GM19043 (cell line): ENCODE data around the gene PTPN23.
"Not testable (repeated sequence)": the region's sequence is repeated elsewhere in the genome, so short reads cannot be mapped to it uniquely, and the experiment has no call there.

Experiments
- ATAC-seq: cut with Tn5 transposase; IDR thresholded peaks from one replicate; pipeline ENCODE4 v1.9.1; 2021; ENCODE audit warnings: low read depth; ENCODE audit not compliant: unreplicated experiment

PTPN23 gene, protein sequence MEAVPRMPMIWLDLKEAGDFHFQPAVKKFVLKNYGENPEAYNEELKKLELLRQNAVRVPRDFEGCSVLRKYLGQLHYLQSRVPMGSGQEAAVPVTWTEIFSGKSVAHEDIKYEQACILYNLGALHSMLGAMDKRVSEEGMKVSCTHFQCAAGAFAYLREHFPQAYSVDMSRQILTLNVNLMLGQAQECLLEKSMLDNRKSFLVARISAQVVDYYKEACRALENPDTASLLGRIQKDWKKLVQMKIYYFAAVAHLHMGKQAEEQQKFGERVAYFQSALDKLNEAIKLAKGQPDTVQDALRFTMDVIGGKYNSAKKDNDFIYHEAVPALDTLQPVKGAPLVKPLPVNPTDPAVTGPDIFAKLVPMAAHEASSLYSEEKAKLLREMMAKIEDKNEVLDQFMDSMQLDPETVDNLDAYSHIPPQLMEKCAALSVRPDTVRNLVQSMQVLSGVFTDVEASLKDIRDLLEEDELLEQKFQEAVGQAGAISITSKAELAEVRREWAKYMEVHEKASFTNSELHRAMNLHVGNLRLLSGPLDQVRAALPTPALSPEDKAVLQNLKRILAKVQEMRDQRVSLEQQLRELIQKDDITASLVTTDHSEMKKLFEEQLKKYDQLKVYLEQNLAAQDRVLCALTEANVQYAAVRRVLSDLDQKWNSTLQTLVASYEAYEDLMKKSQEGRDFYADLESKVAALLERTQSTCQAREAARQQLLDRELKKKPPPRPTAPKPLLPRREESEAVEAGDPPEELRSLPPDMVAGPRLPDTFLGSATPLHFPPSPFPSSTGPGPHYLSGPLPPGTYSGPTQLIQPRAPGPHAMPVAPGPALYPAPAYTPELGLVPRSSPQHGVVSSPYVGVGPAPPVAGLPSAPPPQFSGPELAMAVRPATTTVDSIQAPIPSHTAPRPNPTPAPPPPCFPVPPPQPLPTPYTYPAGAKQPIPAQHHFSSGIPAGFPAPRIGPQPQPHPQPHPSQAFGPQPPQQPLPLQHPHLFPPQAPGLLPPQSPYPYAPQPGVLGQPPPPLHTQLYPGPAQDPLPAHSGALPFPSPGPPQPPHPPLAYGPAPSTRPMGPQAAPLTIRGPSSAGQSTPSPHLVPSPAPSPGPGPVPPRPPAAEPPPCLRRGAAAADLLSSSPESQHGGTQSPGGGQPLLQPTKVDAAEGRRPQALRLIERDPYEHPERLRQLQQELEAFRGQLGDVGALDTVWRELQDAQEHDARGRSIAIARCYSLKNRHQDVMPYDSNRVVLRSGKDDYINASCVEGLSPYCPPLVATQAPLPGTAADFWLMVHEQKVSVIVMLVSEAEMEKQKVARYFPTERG (N-terminal part only)

DNA sequence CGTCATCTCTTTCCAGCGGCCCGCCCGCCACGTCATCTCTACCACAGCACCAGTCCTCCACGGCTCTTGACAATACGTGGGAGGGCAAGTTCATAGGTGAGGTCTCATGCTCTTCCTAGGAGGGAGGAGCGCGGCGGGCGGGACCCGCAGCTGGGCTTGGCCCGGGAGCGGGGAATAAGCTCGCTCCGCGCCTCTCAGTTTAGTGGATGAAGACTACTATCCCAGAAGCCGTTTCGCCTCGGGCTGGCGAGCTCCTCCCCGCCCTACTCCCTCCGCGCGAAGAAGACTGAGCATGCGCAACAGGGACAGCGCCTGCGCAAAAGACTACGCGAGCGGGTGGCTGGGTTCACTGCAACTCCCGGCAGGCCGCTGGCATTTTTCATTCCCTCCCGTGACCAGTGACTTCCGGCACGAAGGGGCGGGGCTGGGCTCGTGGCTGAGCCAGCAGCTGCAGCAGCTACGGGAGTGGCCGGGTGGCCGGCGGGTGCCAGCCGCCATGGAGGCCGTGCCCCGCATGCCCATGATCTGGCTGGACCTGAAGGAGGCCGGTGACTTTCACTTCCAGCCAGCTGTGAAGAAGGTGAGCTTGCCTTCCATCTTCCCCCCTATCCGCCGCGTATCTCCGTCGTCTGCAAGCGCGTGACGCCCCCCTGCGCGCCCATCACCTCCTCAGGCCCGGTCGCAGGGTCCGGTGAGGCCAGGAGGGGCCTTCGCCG is at the start of gene PTPN23:
PTPN23 (plus strand) TSS at position 421 of the 716 bp plus-strand sequence; CDS start at position 497, 76 bp downstream.
- peak; percentile 57 for ATAC-seq

DNA sequence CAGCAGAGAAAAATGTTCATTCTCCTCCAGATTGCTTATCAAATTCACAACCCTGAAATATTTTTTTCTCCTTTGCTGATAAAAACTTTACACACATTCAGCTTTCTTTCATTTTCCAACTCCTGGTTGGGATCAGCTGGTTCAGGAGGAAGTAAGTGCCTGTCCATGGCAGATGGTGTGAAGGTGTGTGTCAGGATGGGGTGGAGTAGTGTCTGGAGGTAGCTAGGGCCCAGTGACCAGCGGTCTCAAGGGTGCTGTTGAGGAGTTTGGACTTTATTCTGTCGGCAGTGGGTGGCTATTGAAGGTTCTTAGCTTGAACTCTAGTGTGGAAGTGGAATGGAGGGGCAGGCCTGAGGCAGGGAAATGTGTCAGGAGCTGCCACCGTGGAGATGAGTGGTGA is 46.9 kb upstream of the PTPN23 start:
- ATAC-seq: no peak

DNA sequence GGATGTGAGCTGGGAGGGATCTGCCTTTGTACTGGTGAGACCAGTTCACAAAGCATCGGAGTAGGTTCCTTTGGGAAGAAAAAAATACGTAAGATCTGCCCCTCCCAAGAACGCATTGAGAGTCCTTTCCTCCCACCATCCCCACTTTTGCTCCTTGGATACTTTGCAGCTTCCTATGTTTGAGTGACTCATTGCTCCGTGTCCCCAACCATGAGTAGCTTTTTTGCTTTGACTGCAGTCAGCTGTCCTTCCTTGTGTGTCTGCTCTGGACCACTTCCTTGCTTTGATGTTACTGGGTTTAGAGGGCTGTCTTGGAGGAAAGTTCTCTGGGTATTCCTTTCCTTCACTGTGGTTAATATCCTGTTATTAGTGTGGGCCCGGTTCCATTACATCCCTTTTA is 43.2 kb upstream of the PTPN23 start:
- no peak for ATAC-seq

DNA sequence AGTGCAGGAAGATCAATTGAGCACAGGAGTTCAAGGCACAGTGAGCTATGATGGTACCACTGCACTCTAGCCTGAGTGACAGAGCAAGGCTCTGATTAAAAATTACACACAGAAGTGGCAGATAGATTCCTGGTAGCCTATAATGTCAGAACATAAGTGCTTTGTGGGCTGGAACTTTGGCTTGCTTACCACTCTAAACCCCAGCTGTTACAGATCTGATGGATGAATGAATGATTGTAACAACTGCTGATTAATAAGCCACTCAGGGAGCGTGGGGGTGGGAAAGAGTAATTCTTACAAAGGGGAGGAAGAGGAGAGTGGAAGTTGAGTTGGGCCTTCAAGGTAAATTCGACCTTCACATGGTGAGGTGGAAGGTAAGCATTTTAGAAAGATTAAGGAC is 40.9 kb upstream of the PTPN23 start:
- no peak for ATAC-seq

DNA sequence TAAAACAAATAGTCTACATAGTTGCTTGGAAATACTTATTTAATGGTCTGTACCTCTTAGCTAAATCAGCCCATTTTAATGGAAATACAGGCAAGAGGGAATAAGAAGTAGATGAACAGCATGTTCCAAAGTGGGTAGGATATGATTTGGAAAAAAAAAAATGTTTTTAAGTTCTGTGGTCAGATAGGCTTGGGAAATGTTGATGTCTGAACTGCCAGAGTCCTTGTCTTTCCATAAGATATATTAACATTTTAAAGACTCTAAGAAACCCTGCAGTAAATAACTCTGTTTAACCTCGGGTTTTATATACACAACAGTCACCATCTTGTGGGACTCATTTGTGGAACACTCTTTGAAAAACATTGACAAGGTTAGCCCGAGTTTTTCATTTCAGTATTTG is 40.0 kb upstream of the PTPN23 start:
- no peak for ATAC-seq

DNA sequence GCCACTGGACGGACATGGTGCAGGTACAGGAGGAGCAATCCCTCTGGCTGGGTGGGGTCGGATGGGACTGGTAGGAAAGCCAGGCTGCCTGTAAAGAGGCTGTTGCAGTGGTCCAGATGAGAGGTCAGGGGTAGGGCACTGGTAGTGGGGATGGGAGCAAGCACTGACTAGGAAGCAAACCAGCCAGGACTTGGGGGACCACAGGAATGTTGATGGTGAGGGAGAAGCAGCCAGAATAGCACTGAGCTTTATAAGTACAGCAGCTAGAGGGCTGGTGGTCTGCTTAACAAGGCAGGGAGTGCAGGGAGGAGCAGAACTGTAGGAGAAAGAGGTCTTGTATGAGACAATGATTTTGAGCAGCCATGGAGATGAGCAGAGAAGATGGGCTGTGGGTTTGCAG is 38.7 kb upstream of the PTPN23 start:
- ATAC-seq: no peak

DNA sequence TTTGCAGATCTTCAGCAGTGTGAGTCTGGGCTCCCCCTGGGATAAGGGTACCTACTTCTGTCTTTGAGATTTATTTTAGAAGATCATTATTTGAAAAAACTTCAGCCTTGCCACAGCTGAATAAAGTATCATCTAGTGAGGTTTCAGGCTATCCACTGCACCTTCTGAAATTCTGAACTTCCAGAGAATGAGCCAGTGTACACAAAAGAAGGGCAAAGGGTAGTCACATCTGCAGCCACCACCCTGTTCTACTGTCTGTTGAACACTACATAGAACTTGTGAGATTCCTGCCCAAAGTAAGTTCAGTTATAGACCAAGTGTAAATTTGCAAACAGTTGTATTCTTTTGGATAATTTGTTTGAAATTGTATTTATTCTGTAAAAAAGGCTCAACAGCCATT is 38.0 kb upstream of the PTPN23 start:
- no peak for ATAC-seq

DNA sequence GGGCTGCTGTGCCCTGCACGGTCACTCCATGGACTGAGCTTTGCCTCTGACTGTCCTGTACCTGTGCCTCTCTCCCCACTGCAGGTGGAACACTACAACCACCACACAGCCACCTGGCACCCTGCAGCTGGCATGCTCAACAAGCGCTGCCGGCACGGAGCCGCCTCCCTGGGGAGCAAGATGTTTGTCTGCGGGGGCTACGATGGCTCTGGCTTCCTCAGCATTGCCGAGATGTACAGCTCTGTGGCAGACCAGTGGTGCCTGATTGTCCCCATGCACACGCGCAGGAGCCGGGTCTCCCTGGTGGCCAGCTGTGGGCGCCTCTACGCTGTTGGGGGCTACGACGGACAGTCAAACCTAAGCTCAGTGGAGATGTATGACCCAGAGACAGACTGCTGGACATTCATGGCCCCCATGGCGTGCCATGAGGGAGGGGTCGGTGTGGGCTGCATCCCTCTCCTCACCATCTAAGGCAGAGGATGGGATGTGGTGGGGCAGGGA is 37.3 kb upstream of the PTPN23 start:
- no peak for ATAC-seq

DNA sequence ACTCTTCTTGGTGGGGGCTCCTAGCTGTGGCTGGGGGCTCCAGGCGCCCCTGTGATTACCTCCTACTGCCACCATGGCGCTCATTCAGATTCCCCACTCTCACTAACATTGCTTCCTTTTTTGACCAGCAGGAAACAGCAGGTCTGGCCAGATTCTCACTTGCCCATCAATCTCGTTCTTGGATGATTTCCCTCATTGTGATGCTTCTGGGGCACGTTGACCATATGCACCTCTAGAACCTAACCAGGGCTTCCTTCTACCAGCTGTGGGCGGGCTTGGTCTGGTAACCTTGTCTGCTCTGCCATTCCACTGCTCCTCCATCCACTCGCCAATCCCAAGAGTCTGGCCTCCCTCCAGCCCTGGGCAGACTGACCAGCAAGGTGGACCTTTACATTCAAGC is 35.9 kb upstream of the PTPN23 start:
- ATAC-seq: no peak

DNA sequence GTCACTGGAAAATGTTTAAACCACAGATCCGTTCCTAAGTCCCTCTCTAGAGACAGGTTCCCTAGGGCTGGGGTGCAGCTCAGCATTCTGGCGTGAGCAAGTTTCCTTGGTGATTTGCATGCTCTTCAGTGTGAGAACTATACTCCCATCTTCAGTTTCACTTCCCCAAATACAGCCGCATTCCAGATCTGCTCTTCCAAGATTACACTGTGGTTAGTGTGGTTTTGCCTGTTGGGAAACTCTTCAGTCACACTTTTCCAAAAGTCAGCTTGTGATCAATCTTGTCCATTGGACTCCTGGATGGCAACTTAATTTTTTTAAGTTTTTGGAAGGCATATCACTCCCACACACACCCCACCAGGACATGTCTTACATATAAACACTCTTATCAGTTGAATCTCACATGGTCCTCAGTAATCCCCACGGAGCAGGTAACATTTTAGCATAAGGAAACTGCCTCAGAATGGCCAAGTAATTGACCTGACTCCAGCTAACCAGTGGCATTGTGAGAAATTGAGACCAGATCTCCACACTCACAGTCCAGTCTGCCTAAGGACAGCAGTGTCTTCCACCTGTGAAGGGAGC is 33.5 kb upstream of the PTPN23 start:
- ATAC-seq: peak; percentile 86

DNA sequence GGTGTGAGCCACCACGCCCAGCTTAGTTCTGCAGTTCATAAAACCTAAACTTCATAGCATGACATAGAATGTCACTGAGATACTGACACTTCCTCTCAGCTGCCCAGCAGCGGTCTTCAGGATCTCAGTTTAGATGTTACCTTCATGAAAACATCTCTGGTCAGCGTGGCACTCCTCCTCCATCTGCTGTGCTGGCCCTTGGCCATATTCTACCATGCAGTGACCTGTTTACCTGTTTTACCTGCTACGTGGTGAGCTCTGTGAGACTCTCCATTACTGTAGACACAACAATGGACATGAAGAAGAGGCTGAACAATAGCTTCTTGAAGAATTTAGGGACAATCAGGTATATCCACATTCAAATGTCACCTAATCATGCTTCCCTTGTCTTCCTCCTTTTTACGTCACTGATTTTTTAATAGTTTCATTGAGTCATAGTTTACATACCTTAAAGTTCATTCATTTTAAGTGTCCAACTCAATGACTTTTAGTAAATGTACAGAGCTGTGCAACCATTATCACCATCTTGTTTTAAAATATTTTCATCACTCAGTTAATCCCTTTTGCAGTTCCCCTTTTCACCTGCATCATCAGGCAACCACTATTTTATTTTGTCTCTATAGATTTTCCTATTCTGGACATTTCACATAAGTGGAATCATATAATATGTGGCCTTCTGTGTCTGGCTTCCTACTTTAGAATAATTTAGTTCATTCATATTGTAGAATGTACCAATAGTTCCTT is 32.2 kb upstream of the PTPN23 start:
- no peak for ATAC-seq

DNA sequence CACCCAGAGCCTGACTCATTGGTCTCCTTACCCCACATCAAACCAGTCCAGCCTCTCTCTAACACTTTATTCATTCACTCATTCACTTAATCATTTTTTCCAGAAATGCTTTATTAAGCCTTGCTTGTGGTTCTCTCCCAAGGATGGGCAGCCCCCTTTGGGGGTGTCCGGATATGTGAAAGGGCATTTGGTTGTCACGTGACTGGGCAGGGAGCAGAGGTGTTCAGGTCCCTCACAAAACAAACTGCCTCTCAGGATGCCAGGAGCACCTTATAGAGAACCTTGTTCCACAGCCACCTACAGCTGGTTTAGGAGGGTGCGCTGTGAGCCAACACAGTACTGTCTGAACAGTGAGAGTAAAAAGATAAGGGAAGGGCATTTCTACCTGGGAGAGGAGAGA is 25.8 kb upstream of the PTPN23 start:
- ATAC-seq: no peak

DNA sequence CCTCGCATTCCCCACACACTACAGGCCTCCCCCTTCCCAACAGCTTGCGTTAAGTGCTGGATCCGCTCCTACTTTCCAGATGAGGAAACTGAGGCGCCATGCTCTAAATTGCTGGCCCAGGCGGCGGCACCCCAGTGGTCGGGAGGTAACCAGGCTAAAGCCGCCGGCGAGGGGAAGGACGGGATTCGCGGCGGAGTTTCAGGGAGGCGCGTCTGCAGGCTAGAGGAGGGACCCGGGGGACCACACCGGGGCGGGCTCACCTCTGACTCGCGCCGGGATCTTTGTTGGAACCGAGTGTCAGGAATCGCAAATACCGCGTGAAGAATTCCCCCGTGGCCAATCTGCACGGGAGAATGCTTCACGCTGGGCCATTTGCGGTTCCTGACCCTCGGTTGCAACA is 24.6 kb upstream of the PTPN23 start:
- ATAC-seq: no peak

DNA sequence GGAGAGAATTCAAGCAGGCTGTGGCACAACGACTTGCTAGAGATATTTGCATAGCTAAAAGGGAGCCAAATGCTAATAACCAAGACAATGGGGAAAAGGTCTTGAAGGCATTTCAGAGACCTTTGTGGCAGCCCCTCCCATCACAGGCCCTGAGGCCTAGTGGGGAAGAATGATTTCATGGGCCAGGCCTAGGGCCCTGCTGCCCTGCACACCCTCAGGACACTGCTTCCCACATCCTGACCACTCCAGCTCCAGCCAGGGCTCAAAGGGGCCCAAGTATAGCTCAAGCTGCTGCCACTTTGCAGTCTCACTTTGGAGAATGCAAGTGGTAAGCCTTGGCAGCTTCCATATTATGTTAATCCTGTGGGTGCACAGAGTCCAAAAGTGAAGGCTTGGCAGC is 21.5 kb upstream of the PTPN23 start:
- no peak for ATAC-seq

DNA sequence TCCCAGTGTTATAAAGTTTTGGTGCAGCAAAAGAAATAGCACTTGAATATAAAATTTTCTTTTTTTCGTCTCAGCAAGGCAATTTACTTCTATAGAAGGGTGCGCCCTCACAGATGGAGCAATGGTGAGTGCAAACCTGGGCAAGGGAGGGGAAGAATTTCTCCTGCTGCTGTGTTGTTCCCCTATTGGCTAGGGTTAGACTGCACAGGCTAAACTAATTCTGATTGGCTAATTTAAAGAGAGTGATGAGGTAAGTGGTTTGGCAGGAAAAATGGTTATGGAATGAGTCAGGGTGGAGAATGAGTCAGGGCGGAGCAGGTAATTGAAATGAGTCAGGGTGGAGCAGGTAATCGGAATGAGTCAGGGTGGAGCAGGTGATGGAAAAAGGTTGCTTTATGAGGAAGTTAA is 20.7 kb upstream of the PTPN23 start:
- ATAC-seq: not testable (repeated sequence)

DNA sequence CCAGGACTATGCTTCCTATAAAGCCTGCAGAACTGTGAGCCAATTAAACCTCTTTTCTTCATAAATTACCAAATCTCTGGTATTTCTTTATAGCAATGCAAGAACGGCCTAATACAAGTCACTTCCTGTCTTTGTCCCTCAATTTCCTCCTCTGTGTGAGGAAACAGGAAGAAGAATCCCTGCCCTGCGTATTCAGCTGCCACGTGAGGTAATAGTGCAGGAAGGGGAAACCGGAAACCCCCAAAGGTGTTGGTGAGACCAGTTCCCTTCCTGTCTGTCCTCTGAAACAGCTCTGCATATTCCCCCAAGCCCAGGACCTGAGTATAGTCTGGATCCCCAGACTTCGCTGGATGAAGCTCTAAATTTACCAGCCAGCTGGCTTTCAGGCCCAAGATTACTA is 18.1 kb upstream of the PTPN23 start:
- no peak for ATAC-seq

DNA sequence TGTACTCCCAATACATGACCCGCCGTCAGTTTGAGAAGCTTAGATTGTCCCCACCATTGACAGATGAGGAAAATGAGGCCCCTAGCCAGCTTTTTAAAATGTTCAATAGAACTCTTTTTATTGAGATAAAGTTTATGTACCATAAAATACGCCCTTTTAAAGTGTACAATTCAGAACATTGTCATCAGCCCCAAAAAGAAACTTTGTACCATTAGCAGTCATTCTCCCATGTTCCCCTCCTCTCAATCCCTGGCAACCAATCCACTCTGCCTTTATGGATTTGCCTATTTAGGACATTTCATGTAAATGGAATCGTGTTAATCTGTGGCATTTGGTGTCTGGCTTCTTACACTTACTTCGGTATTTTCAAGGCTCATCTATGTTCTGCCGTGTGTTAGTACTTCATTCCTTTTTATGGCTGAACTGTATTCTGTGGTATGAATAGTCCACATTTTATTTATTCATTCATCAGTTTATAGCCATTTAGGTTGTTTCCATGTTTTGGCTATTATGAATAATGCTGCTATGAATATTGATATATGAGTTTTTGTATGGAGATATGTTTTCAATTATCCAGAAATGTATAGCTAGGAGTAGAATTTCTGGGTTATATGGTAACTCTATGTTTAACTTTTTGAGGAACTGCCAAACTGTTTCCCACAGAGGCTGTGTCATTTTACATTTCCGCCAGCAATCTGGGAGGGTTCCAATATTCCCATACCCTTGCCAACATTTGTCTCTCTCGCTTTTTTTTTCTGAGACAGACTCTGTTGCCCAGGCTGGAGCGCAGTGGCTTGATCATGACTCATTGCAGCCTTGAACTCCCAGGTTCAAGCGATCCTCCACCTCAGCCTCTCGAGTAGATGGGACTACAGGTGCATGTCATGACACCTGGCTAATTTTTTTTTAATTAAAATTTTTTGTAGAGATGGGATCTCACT is 15.3 kb upstream of the PTPN23 start:
- no peak for ATAC-seq

DNA sequence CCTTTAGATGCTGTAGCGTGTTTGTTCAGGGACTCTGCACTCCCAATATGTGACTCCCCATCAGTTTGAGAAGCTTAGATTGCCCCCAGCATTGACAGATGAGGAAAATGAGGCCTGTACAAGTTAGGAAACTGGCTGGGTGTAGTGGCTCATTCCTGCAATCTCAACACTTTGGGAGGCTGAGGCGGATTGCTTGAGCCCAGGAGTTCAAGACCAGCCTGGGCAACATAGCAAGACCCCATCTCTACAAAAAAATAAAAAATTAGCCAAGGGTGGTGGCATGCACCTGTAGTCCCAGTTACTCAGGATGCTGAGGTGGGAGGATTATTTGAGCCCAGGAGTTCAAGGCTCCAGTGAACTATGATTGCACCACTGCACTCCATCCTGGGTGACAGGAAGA is 14.0 kb upstream of the PTPN23 start:
- no peak for ATAC-seq
